ENCODE measurements around the gene FBXO27.

FBXO27 gene

GRCh38 chr19:39060171-39060570 is 27.8 kb upstream of the FBXO27 start:
- H3K27me3 ChIP-seq (replicated peaks; ENCODE audit: control insufficient read depth, insufficient read depth, low read length): no peaks in the 10 kb centered on the region
- H3K4me3 ChIP-seq (replicated peaks; ENCODE audit: low read depth, low read length): no peak overlapping the region
- no peaks in the 10 kb centered on the region for H3K36me3 ChIP-seq (ENCODE audit: control insufficient read depth, insufficient read depth, low read length)
- no peak for DNase-seq (ENCODE audit: extremely low read depth, insufficient read length)
- TF ChIP-seq CTCF (IDR thresholded peaks at IDR 0.05; ENCODE audit: insufficient read depth, low read length, poor library complexity, severe bottlenecking): no peak

GRCh38 chr19:39059302-39059701 is 27.0 kb upstream of the FBXO27 start:
- H3K27me3 ChIP-seq (replicated peaks; ENCODE audit: control insufficient read depth, insufficient read depth, low read length): no peaks in the 10 kb centered on the region
- H3K36me3 ChIP-seq (ENCODE audit: control insufficient read depth, insufficient read depth, low read length): no peaks in the 10 kb centered on the region
- no peak overlapping the region for H3K4me3 ChIP-seq (replicated peaks; ENCODE audit: low read depth, low read length)
- TF ChIP-seq CTCF (IDR thresholded peaks at IDR 0.05; ENCODE audit: insufficient read depth, low read length, poor library complexity, severe bottlenecking): no peak
- no peak for DNase-seq (ENCODE audit: extremely low read depth, insufficient read length)

- no peak for TF ChIP-seq CTCF (IDR thresholded peaks at IDR 0.05; ENCODE audit: insufficient read depth, low read length, poor library complexity, severe bottlenecking)
- no peaks in the 10 kb centered on the region; the same call in 1 of the 2 replicates for H3K27me3 ChIP-seq (replicated peaks; ENCODE audit: control insufficient read depth, insufficient read depth, low read length)
- no peak for DNase-seq (ENCODE audit: extremely low read depth, insufficient read length)
- no peaks in the 10 kb centered on the region for H3K36me3 ChIP-seq (ENCODE audit: control insufficient read depth, insufficient read depth, low read length)
- H3K4me3 ChIP-seq (replicated peaks; ENCODE audit: low read depth, low read length): no peak overlapping the region
These were observed 25.3 kb upstream of the FBXO27 start for GRCh38 chr19:39057615-39058014.

- Histone ChIP-seq H3K27me3 (replicated peaks; ENCODE audit: control insufficient read depth, insufficient read depth, low read length) (no peaks in the 10 kb centered on the region; the same call in 1 of the 2 replicates), H3K4me3 (replicated peaks; ENCODE audit: low read depth, low read length) (no peak overlapping the region), H3K36me3 (ENCODE audit: control insufficient read depth, insufficient read depth, low read length) (no peaks in the 10 kb centered on the region)
- no peak for DNase-seq (ENCODE audit: extremely low read depth, insufficient read length)
- no peak for TF ChIP-seq CTCF (IDR thresholded peaks at IDR 0.05; ENCODE audit: insufficient read depth, low read length, poor library complexity, severe bottlenecking)
These were observed 21.7 kb upstream of the FBXO27 start for GRCh38 chr19:39054091-39054470.

GRCh38 chr19:39053276-39054090 is 21.1 kb upstream of the FBXO27 start:
- H3K36me3 ChIP-seq (ENCODE audit: control insufficient read depth, insufficient read depth, low read length): no peaks in the 10 kb centered on the region
- no peak for DNase-seq (ENCODE audit: extremely low read depth, insufficient read length)
- no peak overlapping the region for H3K4me3 ChIP-seq (replicated peaks; ENCODE audit: low read depth, low read length)
- no peaks in the 10 kb centered on the region; the same call in 1 of the 2 replicates for H3K27me3 ChIP-seq (replicated peaks; ENCODE audit: control insufficient read depth, insufficient read depth, low read length)
- no peak for TF ChIP-seq CTCF (IDR thresholded peaks at IDR 0.05; ENCODE audit: insufficient read depth, low read length, poor library complexity, severe bottlenecking)
